HG02840 (cell line): ENCODE measurements around the gene ZC3H12C.

ENCODE experiments used
- ATAC-seq: cut with Tn5 transposase; IDR thresholded peaks from one replicate; pipeline ENCODE4 v1.9.1; 2021; ENCODE audit warnings: mild to moderate bottlenecking, moderate library complexity, moderate number of reproducible peaks; ENCODE audit not compliant: unreplicated experiment, low FRiP score

ZC3H12C gene

GRCh38 chr11:110076371-110076965 lies 16.7 kb upstream of the ZC3H12C start:
- ATAC-seq = peak; percentile 42

- peak; percentile 23 for ATAC-seq
Observed at GRCh38 chr11:110077346-110077745, 15.8 kb upstream of the ZC3H12C start.

- ATAC-seq = peak; percentile 74
Observed at GRCh38 chr11:110077831-110078325, 15.3 kb upstream of the ZC3H12C start.

GRCh38 chr11:110078923-110079544 lies 14.2 kb upstream of the ZC3H12C start:
- no peak for ATAC-seq

- ATAC-seq = no peak
Observed at GRCh38 chr11:110079726-110080125, 13.5 kb upstream of the ZC3H12C start.

DNA sequence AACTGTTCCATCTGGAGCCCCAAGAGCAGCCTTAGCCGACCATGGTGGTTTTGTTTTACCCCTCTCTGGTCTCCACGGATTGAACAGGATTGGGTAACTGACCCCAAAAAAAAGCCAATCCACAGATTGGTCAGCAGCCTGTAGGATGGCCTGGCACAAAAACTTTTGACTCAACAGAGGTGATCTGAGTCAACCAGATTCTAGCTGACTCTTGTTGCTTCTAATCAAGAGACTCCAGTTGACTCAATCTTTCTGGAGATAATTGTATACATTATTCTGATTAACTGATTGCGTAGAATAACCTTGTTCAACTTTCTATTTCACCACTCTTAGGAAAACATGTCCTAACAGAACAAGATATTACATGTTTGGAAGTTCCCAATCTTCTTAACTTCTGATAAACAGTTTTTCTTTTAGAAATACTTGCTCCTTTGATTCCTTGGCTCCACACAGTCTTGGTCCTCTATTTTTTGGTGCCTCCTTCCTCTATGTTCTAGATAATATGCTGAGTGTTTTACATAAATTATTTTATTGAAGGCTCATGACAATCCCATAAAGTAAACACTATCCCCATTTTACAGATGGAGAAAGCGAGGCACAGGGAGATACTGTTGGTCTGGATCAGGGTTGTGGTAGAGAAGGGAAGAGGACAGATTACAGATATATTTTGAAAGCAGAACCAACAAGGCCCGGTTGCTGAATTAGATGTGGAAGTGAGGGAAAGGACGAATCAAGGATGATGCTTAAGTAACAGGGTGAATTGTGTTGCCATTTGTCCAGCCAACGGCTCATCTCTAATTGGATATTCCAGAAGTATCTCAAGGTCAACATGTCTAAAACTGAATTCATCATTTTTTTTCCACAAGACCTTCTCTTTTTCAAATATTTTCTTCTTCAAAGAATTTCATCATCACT lies 11.5 kb upstream of the ZC3H12C start:
- no peak for ATAC-seq

DNA sequence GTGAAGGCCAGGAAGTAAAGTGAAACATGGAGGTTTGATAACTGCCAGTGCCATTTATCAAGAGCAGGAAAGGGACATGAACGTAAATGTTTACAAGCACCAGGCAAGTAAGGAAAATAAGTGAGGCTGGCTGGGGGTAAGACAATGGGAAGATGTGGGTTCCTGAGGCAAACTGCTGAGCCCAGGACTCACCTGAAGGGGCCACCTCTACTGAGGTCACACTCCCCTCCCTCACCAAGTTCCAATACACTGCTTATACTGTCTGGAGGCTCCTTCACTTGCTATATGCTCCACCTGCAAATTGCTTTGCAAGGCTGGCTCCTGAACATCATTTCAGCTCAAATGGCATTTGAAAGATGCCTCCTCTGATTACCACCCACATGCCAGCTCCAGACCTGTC lies 10.3 kb upstream of the ZC3H12C start:
- no peak for ATAC-seq

- no peak for ATAC-seq
Observed at GRCh38 chr11:110085255-110085838, 7.8 kb upstream of the ZC3H12C start.

- no peak for ATAC-seq
Observed at GRCh38 chr11:110086892-110087309, 6.3 kb upstream of the ZC3H12C start.

- no peak for ATAC-seq
Observed at GRCh38 chr11:110087812-110088534, 5.2 kb upstream of the ZC3H12C start.

DNA sequence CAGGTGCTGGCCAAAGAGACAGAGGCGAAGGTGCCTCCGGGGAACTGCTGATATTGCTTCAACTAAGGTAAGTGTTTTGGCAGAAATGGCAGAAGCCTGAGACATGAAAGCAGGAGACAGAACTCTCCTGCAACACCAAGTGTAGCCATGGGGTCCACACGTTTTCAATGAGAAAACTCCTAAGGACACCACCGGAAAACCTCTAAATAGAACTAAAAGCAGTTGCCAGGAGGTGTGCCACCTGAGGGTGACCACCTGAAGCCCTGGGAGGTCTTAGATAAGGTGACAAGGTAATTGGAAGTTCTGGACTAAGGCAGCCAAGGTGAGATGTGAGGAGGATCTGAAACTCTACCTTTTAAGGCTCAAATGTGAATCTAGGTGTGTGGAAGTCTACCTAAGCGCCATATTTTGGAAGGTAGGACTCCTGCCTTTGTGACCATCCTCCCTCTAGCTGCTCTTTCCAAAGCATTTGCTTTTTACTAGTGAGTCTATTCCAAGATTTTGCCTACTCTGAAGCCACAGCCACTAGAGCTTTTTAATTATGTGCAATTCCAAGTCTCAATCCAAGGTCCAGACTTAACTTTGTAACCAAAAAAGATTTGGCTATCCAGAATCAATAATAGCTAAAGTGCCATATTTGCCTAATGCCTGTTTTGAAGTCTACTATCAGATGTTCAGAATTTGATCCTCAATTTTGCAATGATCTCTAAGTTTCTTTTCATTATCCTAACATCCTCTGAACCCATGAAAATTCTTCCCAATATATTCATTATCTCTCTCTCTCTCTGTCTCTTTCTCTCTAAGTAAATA lies 4.5 kb upstream of the ZC3H12C start:
- no peak for ATAC-seq

DNA sequence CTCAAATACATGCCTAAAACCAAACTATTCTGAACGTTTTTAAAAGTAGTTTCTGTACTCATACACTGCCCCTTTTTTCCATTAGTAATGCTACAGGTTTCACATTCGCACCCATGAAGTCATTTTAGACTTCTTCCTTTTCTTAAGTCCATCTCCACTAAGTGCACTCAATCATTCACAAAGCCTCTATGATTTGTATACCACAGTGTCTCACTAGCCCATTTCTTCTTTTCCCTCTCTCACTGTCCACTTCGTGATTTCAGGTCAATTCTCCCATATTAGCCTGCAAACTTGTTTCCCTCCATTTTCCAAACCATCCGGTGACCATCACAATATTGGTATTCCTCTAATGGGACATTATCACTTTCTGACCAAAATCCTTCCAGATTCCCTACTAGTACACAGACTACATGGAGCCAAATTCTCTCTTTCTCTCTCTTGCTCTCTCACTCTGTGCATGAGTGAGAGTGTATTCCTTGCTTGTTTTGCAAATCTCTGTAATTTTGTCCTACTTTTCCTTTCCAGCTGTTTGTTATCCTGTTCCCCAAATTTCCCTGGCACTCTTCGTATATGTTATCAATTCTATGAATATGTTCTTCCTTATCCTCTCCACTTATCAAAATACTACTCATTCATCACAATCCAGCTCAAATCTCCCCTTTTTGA lies 3.4 kb upstream of the ZC3H12C start:
- no peak for ATAC-seq

GRCh38 chr11:110090466-110091026 lies 2.6 kb upstream of the ZC3H12C start:
- ATAC-seq = no peak

DNA sequence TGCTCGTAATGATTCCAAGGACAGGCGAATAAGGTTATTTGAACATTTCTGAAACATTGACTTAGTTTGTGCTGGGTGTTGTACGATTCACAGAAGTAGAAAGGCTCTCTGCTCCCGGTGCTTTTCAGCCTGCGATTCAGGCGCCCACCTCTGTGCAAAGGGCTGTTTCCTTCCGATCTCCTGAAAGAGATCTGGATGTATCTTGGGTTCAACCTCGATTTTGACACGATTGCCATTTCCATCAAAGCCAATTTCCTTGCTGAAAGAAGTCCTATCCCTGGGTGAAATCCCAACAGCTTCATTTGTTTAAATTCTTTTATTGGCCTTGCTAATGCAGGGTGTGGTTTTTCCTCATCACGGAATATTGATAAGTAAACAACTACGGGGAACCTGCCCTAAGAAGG lies 1.1 kb upstream of the ZC3H12C start:
- ATAC-seq = no peak

DNA sequence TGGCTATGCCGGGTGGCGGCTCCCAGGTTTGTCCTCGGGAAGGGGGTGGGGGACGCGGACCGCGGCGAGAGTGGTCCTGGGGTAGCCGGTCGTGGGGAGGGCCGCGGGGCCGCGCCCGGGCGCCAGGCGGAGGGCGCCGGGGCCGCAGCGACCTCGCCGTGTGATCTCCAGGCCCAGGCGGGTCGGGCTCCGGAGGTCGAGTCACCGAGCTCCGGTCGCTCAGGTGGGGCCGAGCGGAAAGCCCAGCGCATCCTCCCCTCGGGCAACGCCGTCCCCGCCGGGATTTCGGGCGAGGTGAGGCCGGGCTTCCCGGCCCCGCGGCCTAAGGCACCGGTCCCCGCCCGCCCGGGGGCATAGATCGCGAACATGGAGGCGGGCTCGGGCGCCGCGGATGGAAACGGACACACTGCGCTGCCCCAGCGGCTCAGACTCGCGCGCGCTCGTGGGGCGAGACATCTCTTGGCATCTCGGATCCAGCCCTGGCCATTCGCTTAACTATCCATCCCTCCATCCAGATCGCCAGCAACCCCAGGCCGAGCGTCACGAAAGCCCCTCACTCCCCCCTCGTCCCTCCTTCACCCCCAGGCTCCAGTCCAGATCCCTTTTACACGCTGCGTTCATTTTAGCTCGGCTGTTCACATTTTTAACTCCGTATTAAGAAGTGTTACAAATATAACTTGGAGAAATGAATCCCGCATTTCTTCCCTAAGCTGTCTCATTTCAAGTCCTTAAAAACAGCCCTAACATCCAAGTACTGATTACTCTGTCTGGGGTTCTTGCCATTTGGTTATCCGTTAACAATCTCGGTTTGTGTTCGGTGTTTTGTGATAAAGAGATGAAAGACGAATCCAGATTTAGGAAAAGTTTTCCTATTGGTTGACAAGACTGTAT lies 460 bp downstream of the ZC3H12C start:
- peak; percentile 21 for ATAC-seq

GRCh38 chr11:110094298-110095285 lies 1.4 kb downstream of the ZC3H12C start:
- no peak for ATAC-seq
